Measurements from ENCODE around the gene STYK1. TPM values are rescaled to one million over a fixed set of nuclear protein-coding genes. Genes with fewer than 3 reads are reported as not detected.

STYK1 gene
- under 1 TPM in 2 of 4 donors, not detected in 2; 0.22 to 0.34 TPM for total RNA-seq

DNA sequence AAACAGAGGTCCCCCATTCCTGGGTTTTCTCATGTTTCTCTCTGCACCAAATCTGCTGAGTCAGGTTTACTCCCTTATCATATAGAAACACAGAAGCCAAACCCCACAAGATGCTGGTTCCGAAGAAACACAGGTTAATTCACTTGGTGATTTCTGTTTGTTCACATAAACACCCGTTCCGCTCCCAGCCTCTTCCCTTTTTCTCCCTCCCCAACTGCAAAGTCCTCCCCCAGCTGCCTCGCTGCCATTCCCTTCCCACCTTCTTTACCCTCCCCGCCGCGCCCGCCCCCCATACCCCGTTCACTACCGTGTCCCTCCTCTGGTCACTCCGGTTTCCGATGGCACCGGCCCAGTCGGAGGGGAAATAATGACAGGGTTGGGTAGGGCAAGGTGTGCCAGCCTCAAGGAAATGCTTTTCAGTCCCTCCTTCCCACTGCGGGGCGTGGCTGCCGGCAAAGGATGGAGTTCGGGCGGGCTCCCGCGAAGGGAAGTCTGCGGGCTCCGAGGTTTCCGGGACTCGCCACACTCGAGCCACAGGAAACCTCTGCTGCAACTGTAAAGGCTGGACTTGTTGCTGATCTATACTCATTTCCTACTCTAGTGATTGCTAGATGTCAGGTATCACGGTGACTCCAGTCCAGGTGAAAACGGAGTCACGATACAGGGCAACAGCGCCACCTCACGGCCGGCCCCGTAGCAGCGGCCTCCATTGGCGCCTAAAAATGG lies at the start of gene STYK1:
Gene STYK1 (minus strand): TSS at position 394 of the 726 bp plus-strand sequence. CDS start 39,434 bp downstream, outside the sequence.
- no peak for TF ChIP-seq CTCF (IDR thresholded peaks at IDR 0.05; ENCODE audit: low read depth)

DNA sequence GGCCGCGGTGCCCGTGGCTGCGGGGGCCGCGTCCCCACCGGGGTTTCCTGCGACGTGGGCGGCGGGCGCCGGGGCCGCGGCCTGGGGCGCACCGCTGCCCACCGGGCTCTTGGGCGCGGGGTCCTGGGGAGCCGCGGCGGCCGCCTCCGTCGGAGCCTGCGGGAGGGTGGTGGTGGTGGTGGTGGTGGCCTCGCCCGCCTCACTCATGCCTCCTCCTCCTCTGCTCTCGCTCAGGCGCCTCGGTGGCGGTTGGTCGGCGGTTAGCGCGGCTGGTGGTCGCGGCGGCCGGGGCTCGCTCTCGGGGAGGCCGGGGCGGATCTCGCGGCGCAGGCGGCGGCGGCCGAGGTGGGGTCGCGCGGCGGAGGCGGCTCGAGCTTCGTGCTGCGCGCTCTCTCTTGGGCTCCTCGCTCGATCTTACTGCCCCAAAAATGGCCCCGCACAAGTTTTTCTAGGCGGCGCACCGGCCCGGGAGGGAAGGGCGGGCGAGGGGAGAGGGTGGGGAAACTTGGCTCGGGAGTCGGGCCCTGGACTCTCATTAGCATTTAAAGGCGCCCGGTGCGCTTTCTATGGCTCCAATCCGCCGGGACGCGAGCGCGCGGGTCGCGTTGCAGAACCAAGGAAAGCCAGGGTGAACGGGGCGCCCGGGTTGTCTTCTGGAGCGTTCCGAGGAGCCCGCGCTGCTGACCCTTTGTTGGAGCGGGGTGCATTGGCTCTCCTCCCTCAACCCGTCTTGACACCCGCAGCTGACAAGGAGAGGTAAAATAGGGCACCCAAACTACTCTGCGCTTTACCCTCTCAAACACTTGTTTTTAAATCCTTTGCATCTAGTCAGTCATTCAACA lies 49.3 kb upstream of the STYK1 start, which contains the start of gene YBX3:
Gene YBX3 (minus strand): TSS at position 419 of the 842 bp plus-strand sequence. CDS start 212 bp downstream, at position 207.
- TF ChIP-seq CTCF (IDR thresholded peaks at IDR 0.05; ENCODE audit: low read depth) = no peak

DNA sequence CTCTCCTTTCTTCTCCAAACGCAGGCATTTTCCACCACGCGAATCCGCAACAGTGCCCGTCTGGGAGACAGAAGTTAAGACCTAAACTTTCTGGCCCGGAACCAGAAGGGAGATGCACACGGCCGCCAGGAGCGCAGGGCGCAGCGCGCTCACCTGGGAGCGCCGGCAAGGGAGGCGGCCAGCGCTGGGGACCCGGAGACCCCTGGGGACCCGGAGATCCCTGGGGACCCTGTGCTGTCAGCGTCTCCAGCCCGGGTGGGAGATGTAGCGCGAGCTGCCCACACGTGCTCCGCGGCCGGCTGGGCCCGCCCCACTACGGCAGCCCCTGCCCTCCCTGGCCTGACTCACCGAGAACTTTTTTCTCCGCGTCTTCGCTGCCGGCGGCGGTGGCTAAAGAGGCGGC lies 48.7 kb upstream of the STYK1 start:
- TF ChIP-seq CTCF (IDR thresholded peaks at IDR 0.05; ENCODE audit: low read depth) = no peak

DNA sequence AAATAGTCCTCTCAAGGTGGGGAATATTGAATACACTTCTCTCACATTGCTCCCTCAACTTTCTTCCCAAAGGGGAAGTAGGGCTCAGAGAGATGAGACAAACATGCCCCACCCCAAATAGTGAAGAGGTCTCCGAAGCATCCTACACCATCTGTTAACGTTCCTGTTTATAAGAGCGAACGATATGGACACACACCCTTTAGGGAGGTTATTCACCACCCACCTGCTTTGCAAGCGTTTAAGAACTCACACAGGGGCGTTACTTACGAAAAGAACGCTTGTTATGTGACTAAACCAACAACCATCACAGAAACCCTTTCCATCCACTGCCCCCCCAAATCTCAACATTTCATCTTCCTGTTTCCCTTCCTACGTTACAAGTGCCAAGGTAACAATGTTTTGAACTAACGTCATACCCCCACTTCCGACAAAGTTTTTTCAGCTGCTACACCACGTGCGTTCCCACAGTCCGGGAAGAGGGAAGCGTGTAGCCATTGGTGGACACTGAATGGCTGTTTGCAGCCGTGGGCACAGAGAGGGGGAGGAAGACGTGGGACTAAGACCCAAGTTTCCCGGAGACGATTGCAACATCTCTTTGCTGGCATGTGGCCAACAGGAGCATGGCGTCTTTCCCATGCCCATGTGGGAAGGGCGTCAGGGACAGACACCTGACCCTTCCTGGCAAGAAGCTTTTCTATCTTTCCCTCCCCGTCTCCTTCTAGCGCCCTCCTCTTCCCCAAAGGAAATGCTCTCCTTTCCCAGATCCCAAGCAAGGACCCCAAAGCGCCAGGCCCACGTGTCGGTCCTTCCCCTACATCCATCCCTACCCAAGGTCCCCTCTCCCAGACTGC lies 48.0 kb upstream of the STYK1 start:
- TF ChIP-seq CTCF (IDR thresholded peaks at IDR 0.05; ENCODE audit: low read depth) = no peak

DNA sequence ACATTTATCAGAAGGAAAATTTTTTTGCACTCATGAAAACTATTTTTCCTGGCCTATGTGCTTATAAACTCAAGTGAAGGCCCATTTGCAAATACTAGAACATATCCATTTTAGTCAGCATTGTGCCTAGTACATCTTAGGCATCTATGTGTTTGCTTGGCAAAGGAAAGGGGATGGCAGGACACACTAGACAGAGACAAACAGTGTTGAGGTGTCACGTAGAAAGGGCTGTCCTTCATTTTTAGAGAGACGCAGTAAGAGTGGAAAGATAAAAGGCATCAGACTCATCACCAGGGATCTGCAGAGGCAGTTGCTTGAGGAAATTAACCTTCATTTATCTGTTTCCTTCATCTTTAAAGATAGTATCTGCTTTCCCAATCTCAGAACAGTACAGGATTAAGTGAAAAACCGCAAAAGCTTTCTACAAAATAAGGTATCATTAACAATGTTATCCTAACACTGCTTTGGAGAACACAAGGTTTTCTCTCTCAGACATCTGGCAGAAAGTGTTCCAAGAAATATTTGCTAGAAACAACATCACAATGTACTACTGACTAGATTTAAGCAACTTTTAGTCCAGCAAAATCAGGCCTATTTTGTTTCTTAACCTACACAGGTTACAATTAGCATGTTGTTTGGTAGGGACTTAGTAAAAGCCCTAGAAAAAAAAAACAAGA lies 47.3 kb upstream of the STYK1 start:
- TF ChIP-seq CTCF (IDR thresholded peaks at IDR 0.05; ENCODE audit: low read depth) = no peak

DNA sequence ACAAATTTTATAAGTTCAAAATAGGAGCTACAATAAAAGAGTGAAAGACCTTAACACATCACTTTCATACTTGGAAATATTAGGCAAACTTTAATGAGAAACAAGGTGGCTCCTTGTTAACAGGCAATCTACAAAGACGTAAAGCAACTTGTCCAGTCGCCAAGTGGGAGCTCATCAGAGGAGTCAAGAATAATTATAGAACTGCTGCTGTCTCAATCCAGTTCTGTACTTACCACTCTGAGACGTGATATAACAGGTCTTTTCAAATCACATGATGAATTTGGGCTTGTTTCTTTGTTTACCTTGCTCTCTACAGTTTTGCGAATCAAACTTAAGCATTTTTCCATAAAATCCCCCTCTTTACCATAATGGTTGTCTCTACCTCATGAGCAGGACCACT lies 45.6 kb upstream of the STYK1 start:
- no peak for TF ChIP-seq CTCF (IDR thresholded peaks at IDR 0.05; ENCODE audit: low read depth)
